GM12874 (cell line): ENCODE measurements around the gene GPR45.

ENCODE experiments used
- TF ChIP-seq, protein P1 (sequence below): IDR thresholded peaks from 2 replicates; pipeline ENCODE4 v1.5.1; 2011; ENCODE audit warnings: low read depth, mild to moderate bottlenecking, control low read depth, low read length, moderate library complexity; ENCODE audit not compliant: insufficient read depth

GPR45 gene

GRCh38 chr2:105272176-105272575, 30.6 kb downstream of the GPR45 start:
- TF ChIP-seq, protein P1, sequence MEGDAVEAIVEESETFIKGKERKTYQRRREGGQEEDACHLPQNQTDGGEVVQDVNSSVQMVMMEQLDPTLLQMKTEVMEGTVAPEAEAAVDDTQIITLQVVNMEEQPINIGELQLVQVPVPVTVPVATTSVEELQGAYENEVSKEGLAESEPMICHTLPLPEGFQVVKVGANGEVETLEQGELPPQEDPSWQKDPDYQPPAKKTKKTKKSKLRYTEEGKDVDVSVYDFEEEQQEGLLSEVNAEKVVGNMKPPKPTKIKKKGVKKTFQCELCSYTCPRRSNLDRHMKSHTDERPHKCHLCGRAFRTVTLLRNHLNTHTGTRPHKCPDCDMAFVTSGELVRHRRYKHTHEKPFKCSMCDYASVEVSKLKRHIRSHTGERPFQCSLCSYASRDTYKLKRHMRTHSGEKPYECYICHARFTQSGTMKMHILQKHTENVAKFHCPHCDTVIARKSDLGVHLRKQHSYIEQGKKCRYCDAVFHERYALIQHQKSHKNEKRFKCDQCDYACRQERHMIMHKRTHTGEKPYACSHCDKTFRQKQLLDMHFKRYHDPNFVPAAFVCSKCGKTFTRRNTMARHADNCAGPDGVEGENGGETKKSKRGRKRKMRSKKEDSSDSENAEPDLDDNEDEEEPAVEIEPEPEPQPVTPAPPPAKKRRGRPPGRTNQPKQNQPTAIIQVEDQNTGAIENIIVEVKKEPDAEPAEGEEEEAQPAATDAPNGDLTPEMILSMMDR = no peak

DNA sequence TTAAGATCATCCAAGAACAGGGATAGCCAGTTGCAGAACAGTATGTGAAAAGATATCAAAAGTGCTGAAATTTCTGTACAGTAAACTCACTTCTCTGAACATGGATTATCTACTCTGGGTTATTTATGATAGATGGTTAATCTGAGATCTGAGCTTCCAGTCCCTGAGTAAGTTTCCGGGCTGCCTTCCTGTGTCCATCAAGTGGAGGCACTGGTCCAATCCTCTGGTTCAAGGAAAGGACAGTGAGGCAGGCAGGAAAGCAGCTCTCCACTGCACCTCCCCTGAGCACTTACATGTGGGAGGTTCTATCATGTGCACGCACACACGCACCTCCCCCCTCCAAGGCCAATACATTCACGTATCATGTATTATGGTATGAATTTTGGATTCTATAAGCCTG, 32.5 kb downstream of the GPR45 start:
- TF ChIP-seq, protein P1 = no peak

DNA sequence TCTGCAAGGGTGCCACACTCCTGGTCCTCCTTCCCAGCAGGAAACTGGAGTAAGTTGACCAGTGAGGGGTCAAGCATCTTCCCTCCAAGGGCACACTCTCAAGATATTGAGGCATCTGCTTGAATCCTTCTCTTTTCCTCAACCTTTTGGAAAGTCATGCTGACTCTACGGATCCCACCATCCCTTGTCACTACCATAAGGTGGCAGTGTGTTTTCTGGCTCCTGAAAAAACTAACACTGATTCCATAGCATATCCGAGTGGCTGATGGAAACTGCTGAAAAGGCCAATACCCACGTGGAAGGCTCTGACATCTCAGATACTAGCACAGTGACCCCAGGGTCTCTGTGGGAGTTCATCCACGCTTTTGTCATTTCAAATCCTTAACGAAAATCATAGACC, 37.1 kb downstream of the GPR45 start:
- TF ChIP-seq, protein P1 = no peak

GRCh38 chr2:105279126-105279525, 37.6 kb downstream of the GPR45 start:
- TF ChIP-seq, protein P1 = no peak

DNA sequence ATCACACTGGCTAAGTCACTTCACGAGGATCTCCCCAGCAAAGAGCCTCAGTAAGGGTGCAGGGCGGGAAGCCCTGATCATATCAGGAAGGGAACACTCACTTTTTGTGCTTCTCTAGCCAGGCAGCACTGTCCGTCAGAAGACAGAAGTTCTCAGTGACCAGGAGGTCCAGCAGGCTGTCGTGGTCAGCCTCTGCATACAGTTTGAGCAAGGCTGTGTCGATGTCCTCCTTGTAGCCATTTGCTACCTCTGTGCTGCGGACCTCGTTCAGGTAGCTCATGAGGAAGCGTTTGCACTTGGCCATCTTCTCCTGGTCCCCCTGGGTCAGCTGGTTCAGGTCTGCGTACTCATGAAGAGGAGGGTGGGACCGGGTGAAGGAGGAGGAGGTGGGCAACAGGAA, 38.7 kb downstream of the GPR45 start:
- TF ChIP-seq, protein P1 = no peak

- TF ChIP-seq, protein P1 = no peak
Measured at GRCh38 chr2:105283532-105283931, 42.0 kb downstream of the GPR45 start.

GRCh38 chr2:105287692-105288091, 46.1 kb downstream of the GPR45 start:
- TF ChIP-seq, protein P1 = peak; percentile 28; the same call in 1 of the 2 replicates

GRCh38 chr2:105288133-105288532, 46.6 kb downstream of the GPR45 start:
- TF ChIP-seq, protein P1 = no peak
